HG02981 (cell line): Measurements from ENCODE around the gene SLC18B1.

ENCODE experiments used
- ATAC-seq: cut with Tn5 transposase; IDR thresholded peaks from one replicate; pipeline ENCODE4 v1.9.1; 2021; ENCODE audit warnings: mild to moderate bottlenecking, moderate library complexity; ENCODE audit not compliant: unreplicated experiment

SLC18B1 gene

GRCh38 chr6:132748446-132748845, 50.0 kb downstream of the SLC18B1 start:
- no peak for ATAC-seq

- ATAC-seq: no peak
These were observed 52.4 kb downstream of the SLC18B1 start for GRCh38 chr6:132746048-132746447.

- ATAC-seq: no peak
These were observed 55.9 kb downstream of the SLC18B1 start for GRCh38 chr6:132742495-132742894.

- no peak for ATAC-seq
These were observed 57.2 kb downstream of the SLC18B1 start for GRCh38 chr6:132741281-132741680.

GRCh38 chr6:132736239-132736638, 62.2 kb downstream of the SLC18B1 start:
- ATAC-seq: no peak

- ATAC-seq: no peak
These were observed 63.7 kb downstream of the SLC18B1 start for GRCh38 chr6:132734694-132735236.

GRCh38 chr6:132733814-132734213, 64.6 kb downstream of the SLC18B1 start:
- ATAC-seq: no peak

GRCh38 chr6:132733283-132733682, 65.2 kb downstream of the SLC18B1 start:
- no peak for ATAC-seq

- ATAC-seq: no peak
These were observed 67.4 kb downstream of the SLC18B1 start for GRCh38 chr6:132731086-132731485.

- ATAC-seq: no peak
These were observed 67.9 kb downstream of the SLC18B1 start for GRCh38 chr6:132730560-132730959.

- ATAC-seq: no peak
These were observed 69.8 kb downstream of the SLC18B1 start for GRCh38 chr6:132728616-132729015.

GRCh38 chr6:132726608-132726975, 71.8 kb downstream of the SLC18B1 start:
- ATAC-seq: no peak

- peak; percentile 81 for ATAC-seq
These were observed 72.4 kb downstream of the SLC18B1 start for GRCh38 chr6:132725947-132726607.

- ATAC-seq: peak; percentile 10
These were observed 73.0 kb downstream of the SLC18B1 start for GRCh38 chr6:132725471-132725870.

- ATAC-seq: no peak
These were observed 78.5 kb downstream of the SLC18B1 start for GRCh38 chr6:132719736-132720448.
